NCI-H510A treated with DMSO at 0.1 percent for 48 hours (cell line): ENCODE data around the gene MARF1.
A peak's percentile ranks its signal among the peaks of the same experiment; 100 is the strongest.
"Not testable (repeated sequence)": the region's sequence is repeated elsewhere in the genome, so short reads cannot be mapped to it uniquely, and the experiment has no call there.

Experiments used
- DNase-seq: peaks from one replicate; lab custom pipeline; 2025; lab: John Stamatoyannopoulos, UW

MARF1 gene, protein sequence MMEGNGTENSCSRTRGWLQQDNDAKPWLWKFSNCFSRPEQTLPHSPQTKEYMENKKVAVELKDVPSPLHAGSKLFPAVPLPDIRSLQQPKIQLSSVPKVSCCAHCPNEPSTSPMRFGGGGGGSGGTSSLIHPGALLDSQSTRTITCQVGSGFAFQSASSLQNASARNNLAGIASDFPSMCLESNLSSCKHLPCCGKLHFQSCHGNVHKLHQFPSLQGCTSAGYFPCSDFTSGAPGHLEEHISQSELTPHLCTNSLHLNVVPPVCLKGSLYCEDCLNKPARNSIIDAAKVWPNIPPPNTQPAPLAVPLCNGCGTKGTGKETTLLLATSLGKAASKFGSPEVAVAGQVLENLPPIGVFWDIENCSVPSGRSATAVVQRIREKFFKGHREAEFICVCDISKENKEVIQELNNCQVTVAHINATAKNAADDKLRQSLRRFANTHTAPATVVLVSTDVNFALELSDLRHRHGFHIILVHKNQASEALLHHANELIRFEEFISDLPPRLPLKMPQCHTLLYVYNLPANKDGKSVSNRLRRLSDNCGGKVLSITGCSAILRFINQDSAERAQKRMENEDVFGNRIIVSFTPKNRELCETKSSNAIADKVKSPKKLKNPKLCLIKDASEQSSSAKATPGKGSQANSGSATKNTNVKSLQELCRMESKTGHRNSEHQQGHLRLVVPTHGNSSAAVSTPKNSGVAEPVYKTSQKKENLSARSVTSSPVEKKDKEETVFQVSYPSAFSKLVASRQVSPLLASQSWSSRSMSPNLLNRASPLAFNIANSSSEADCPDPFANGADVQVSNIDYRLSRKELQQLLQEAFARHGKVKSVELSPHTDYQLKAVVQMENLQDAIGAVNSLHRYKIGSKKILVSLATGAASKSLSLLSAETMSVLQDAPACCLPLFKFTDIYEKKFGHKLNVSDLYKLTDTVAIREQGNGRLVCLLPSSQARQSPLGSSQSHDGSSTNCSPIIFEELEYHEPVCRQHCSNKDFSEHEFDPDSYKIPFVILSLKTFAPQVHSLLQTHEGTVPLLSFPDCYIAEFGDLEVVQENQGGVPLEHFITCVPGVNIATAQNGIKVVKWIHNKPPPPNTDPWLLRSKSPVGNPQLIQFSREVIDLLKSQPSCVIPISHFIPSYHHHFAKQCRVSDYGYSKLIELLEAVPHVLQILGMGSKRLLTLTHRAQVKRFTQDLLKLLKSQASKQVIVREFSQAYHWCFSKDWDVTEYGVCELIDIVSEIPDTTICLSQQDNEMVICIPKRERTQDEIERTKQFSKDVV (N-terminal part only)

DNA sequence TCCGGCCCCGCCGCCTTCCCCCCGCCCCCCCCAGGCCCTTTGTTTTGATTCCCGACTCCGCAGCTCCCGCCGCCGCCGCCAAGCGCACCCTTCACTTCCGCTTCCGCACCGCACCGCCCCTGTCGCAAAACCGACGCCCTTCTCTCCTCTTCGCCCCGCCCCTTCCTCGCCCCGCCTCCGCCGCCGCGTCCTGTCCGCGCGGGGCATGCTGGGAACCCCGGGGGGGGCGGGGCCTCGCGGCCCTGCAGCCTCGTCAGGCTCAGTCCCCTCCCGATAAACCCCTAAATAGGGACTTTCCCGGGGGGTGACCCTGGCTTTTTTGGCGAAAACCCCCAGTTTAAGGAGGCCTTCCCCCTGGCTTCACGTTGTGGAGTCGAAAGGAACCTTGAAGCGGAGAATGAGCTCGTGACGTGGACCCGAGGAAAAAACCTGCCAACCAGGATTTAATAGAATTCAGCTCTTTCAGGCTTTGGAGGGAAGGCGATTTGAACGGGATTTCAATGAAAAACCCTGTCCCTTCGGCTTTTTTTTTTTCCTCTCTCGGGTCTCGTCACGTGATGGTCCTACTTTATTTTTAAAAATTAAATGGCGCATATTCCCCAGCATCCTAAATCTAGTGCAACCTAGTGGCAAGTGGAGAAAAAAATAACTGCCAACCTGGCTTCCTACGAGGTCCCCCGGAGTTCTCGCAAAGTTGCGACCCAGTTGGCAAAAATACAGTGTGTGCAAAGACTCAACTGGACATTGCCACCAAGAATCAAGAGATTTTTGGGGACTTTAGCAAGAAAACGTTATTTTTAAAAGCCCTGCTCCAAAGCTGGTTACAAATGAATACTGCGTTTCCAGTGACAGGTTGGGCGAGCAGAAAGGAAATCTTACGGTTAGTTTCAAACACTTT, at the start of gene MARF1:
MARF1 (minus strand) TSS at position 107 of the 898 bp plus-strand sequence. CDS start 3,921 bp downstream, outside the sequence.
- DNase-seq = peak; percentile 99

DNA sequence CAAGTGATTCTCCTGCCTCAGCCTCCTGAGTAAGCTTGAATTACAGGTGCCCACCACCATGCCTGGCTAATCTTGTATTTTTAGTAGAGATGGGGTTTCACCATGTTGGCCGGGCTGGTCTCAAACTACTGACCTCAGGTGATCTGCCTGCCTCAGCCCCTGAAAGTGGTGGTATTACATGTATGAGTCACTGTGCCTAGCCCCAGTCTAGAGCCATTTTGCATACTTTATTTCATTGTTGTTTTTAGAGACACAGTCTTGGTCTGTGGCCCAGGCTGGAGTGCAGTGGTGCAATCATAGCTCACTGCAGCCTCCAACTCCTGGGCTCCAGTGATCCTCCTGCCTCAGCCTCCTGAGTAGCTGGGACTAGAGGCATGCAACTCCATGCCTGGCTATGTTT, 49.6 kb upstream of the MARF1 start:
- not testable (repeated sequence) for DNase-seq

DNA sequence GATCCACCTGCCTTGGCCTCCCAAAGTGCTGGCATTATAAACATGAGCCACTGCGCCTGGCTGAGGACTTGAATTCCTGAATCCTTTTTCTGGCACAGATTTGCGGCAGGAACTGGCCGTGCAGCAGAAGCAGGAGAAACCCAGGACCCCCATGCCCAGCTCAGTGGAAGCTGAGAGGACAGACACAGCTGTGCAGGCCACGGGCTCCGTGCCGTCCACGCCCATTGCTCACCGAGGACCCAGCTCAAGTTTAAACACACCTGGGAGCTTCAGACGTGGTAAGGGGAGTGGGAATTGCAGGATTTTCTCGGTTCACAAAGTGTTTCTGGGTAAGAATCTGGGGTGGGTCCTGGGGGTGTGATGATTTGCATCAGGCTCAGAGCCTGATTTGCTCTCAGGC, 48.1 kb upstream of the MARF1 start:
- DNase-seq = no peak

- DNase-seq = no peak
These were observed 47.3 kb upstream of the MARF1 start for GRCh38 chr16:15690296-15690695.

DNA sequence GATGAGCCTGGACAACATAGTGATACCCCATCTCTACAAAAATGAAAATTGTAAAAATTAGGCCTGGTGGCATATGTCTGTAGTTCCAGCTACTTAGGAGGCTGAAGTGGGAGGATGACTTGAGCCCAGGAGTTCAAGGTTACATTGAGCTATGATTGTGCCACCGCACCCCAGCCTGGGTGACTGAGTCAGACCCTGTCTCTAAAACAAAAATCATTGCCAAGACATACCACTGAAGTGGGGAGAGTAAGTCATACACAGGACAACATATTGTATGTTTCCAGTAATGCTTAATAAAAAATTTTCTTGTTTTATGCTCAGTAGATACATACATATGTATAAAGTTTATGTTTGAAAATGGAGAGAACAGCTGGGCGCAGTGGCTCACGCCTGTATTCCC, 46.3 kb upstream of the MARF1 start:
- no peak for DNase-seq

DNA sequence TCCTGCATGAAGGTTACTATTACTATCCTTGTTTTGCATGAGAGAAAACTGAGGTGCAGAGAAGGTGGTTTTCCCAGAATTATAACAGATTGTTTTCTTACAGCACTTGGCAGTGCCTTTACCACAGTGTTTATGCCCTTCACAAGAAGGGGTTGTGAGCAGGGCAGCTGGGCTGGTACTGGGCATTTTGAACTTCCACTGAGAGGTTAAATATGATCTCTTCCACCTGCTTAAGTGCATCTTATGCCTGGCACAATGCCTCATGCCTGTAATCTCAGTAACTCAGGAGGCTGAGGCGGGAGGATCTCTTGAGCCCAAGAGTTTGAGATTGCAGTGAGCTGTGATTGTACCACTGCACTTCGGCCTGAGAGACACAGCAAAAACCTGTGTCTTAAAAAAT, 43.3 kb upstream of the MARF1 start:
- DNase-seq = peak; percentile 23

- peak; percentile 47 for DNase-seq
These were observed 39.2 kb upstream of the MARF1 start for GRCh38 chr16:15682105-15682570.

- no peak for DNase-seq
These were observed 34.5 kb upstream of the MARF1 start for GRCh38 chr16:15677447-15677846.

GRCh38 chr16:15676506-15676905, 33.6 kb upstream of the MARF1 start:
- no peak for DNase-seq

DNA sequence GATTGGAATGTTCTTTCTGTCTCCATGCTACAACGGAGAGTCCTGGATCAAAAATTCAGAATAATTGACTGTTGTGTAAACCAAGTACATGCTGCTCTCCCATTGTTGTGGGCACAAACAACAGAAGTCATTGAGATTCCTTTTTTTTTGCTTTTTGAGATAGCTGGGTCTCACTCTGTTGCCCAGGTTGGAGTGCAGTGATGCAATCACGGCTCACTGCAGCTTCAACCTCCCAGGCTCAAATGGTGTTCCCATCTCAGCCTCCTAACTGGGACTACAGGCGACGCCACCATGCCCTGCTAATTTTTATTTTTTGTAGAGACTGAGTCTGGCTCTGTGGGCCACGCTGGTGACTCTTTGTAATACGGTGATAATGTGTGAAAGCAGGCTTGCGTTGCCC, 31.6 kb upstream of the MARF1 start:
- no peak for DNase-seq

GRCh38 chr16:15672514-15673167, 29.7 kb upstream of the MARF1 start:
- DNase-seq = peak; percentile 100

- not testable (repeated sequence) for DNase-seq
These were observed 29.2 kb upstream of the MARF1 start for GRCh38 chr16:15672127-15672513.

DNA sequence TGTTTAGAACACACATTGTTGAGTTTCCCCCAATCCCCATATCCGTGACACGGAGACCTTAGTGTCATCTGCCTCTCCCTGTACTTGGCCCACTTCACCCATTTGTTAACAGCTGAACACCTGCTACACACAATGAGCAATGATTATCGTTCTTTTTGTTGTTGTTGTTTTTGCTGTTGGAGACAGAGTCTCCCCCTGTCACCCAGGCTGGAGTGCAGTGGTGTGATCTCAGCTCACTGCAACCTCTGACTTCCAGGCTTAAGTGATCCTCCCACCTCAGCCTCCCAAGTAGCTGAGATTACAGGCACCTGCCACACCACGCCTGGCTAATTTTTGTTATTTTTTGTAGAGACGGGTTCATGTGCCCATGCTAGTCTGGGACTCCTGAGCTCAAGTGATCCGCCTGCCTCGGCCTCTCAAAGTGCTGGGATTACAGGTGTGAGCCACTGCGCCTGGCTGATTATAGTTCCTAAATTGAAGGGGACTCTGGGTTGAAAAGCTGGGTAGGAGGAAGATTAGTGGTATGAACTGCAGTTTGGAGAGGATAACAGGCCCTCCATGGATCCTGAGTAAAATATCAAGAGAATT, 28.7 kb upstream of the MARF1 start:
- peak; percentile 62 for DNase-seq

DNA sequence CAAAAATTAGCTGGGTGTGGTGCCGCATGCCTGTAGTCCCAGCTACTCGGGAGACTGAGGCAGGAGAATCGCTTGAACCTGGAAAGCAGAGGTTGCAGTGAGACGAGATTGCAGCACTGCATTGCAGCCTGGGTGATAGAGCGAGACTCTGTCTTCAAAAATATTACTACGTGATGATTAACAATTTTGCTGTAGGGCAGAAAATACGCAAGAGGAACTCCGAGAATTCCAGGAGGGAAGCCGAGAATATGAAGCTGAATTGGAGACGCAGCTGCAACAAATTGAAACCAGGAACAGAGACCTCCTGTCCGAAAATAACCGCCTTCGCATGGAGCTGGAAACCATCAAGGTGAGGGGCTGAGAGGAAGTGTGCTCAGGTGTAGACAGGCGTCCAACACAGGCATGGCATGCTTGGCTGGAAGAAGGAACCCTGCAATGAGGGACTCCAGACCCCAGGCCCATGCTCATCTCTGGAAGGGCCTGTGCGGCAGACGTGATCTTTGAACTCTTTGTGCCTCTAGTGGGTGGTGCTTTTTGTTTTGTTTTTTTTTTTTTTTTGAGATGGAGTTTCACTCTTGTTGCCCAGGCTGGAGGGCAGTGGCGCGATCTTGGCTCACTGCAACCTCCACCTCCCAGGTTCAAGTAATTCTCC, 24.3 kb upstream of the MARF1 start:
- no peak for DNase-seq

GRCh38 chr16:15665107-15665506, 22.2 kb upstream of the MARF1 start:
- no peak for DNase-seq

- DNase-seq = no peak
These were observed 17.2 kb upstream of the MARF1 start for GRCh38 chr16:15660203-15660601.

GRCh38 chr16:15658556-15658955, 15.6 kb upstream of the MARF1 start:
- DNase-seq = no peak

GRCh38 chr16:15658149-15658548, 15.2 kb upstream of the MARF1 start:
- no peak for DNase-seq

DNA sequence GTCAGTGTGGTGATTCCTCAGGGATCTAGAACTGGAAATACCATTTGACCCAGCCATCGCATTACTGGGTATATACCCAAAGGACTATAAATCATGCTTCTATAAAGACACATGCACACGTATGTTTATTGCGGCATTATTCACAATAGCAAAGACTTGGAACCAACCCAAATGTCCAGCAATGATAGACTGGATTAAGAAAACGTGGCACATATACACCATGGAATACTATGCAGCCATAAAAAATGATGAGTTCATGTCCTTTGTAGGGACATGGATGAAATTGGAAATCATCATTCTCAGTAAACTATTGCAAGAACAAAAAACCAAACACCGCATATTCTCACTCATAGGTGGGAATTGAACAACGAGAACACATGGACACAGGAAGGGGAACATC, 12.6 kb upstream of the MARF1 start:
- DNase-seq = not testable (repeated sequence)

GRCh38 chr16:15654591-15654990, 11.6 kb upstream of the MARF1 start:
- DNase-seq = no peak
